GM18519 (cell line): ENCODE results near the gene USP3.

Source experiments
- ATAC-seq: cut with Tn5 transposase; IDR thresholded peaks from one replicate; pipeline ENCODE4 v1.9.1; 2021; ENCODE audit warnings: mild to moderate bottlenecking, moderate library complexity; ENCODE audit not compliant: unreplicated experiment, low FRiP score

USP3 gene, protein sequence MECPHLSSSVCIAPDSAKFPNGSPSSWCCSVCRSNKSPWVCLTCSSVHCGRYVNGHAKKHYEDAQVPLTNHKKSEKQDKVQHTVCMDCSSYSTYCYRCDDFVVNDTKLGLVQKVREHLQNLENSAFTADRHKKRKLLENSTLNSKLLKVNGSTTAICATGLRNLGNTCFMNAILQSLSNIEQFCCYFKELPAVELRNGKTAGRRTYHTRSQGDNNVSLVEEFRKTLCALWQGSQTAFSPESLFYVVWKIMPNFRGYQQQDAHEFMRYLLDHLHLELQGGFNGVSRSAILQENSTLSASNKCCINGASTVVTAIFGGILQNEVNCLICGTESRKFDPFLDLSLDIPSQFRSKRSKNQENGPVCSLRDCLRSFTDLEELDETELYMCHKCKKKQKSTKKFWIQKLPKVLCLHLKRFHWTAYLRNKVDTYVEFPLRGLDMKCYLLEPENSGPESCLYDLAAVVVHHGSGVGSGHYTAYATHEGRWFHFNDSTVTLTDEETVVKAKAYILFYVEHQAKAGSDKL

DNA sequence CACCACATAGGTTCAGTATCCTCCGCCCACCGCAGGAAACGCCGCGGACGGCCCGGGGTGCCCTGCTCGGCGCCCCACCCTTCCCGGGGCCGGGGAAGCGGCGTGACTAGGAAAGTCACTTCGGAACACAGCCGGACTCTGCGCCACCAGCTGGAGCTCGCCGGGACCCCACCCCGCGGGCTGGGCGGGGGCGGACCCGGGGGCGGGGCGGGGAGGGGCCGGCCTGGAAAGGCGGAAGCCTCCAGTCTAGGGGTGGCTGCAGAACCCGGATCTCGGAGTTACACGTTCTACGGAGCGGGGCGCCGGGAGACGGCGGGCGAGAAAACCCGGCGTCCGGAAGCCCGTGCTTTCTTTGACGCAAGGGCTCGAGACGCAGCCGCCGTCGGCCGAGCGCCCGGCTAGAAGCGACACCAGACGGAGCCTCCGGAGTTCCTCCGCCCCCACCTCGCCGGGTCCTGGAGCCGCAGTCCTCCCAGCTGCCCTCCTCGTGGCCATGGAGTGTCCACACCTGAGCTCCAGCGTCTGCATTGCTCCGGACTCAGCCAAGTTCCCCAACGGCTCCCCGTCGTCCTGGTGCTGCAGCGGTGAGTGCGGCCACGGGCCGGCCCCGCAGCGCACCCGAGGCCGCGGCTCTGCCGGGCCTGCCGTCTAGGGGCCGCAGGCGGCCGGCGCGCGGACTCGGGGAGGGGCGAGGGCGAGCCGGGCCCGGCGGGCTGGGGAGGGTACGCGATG lies at the start of gene USP3:
TSS of gene USP3 (plus strand) at position 347 of the 732 bp plus-strand sequence. CDS start at position 494, 147 bp downstream.
- peak; percentile 39 for ATAC-seq

DNA sequence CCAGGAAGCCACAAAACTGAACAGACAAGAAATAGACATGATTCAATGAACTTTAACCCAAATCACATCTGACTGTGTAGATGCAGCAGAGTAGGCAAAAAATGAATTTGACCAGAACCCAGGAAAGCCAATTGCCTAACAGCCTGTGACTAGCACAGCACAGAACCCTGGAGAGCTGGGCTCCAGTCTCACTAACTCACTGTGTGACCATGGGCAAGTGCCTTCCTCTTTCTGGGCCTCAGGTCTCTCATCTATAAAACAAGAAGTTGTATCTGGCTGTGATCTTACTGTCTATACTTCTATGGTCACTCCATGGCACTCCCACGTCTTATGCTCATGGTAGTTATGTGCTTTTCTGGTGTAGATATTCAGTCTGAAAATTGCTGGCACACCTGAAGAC lies 48.1 kb upstream of the USP3 start:
- no peak for ATAC-seq

- ATAC-seq: no peak
Observed at GRCh38 chr15:63457379-63457778, 47.0 kb upstream of the USP3 start.

DNA sequence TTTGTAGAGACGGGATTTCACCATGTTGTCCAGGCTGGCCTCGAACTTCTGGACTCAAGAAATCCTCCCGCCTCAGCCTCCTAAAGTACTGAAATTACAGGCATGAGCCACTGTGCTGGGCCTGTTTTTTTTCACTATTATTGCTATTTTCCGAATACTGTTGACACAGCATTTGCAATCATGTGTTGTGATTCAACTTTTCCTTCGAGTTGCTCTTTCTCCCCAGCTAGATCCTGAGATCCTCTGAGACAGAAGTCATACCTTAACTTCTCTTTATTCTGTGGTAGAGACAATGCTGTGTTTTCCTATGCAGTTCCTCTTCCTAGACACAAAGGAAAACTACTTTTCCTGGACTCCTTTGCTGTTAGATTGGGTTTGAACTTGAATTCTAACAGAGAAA lies 46.4 kb upstream of the USP3 start:
- ATAC-seq: no peak

- no peak for ATAC-seq
Observed at GRCh38 chr15:63458794-63459395, 45.5 kb upstream of the USP3 start.

- no peak for ATAC-seq
Observed at GRCh38 chr15:63460210-63461155, 43.9 kb upstream of the USP3 start.

DNA sequence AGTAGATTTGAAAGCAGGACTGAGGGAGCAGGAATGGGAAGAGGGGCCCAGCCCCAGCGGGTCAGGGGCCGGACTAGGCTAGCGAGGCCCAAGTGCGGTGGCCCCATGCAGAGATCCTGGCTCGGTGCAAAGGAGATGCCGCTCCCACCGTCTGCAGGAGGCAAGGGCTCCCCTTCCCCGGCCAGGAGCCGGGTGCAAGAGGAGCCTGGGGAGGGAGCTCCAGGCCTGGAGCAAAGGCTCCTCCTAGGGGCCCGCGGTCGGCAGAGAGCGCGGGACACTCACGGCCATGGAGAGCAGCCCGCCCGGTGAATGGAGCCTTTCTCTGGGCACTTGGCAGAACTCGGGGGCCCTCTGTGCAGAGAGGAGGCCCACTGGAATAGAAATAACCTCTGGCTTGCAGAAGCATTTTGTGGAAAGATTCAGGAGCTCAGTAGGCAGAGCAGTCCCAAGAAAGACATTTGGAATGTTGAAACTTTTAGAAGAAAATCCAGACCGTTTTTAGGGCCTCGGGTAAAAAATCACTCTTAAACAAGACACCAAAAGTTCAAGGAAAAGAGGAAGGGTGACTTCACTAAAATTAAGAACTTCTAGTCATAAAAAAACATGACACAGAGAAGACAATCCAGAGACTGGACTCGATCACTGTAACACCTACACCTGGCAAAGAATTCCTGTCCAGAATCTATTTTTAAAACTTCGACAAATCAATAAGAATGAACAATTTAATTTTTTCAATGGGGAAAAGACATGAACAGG lies 43.0 kb upstream of the USP3 start:
- no peak for ATAC-seq

GRCh38 chr15:63462088-63462487 lies 42.3 kb upstream of the USP3 start:
- ATAC-seq: no peak

DNA sequence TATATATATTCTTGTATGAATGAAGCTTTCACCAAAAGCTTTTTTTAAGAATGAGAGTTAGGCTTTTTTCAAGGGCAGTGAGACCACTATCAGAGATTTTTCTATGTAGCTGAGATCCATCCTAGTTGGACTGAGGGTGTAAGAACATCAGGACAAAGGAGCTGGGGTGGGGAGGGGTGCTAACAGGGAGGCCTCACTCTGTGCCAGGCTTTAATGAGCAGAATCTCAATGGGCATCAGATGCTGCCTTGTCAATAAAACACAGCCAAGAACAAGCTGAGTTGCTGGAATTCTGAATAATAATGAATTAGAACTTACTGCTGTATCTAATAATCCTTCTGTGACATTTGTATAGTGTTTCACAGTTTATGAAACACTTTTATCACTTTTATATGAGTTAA lies 41.4 kb upstream of the USP3 start:
- no peak for ATAC-seq

- ATAC-seq: no peak
Observed at GRCh38 chr15:63463793-63464192, 40.6 kb upstream of the USP3 start.

DNA sequence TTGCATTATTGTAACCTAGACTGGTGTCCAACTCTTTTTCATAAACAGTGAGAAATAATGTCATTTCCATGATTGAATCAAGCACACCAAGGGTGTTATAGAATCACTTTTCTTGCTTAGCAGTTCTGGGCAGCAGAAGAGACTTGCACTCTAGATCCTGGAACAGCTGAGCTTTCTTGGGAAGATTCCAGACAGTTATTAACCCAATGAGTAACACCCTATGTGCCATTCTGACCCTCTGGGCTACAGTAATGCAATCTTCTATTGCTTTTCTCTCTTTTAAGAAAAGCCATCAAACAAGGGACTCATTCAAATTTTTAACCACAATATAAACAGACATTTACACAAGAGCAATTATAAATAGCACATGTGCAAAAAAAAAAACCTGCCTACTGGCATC lies 39.3 kb upstream of the USP3 start:
- ATAC-seq: no peak

- ATAC-seq: no peak
Observed at GRCh38 chr15:63466378-63467192, 37.8 kb upstream of the USP3 start.

DNA sequence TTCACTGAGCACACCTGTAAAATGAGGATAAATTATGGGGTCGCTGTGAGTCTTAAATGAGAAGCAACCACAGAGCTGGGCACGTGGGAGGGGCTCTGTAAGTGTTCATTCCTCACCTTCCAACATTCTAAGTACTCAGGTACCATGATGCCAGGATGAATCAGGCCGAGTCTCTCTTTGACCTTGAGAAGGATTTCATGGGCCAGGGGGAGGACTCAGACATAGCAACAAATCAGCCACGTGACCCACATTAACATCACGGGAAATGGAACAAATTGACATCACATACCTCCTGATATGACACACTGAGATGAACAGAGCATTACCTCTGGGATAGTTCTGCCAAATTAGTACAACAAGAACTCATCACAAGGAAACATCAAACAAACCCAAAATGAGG lies 35.2 kb upstream of the USP3 start:
- ATAC-seq: no peak

DNA sequence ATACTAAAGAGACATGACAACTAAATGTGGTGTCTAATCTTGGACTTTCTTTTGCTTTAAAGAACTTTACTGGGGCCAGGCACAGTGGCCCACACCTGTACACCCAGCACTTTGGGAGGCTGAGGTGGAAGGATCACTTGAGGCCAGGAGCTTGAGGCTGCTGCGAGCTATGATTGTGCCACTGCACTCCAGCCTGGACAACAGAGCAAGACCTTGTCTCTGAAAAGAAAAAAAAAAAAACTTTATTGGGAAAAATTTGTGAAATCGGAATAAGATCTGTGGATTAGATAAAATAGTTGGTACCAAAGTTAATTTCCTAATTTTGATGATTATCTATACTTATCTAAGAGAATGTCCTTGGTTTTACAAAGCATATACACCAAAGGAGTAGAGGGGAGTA lies 34.4 kb upstream of the USP3 start:
- ATAC-seq: no peak

DNA sequence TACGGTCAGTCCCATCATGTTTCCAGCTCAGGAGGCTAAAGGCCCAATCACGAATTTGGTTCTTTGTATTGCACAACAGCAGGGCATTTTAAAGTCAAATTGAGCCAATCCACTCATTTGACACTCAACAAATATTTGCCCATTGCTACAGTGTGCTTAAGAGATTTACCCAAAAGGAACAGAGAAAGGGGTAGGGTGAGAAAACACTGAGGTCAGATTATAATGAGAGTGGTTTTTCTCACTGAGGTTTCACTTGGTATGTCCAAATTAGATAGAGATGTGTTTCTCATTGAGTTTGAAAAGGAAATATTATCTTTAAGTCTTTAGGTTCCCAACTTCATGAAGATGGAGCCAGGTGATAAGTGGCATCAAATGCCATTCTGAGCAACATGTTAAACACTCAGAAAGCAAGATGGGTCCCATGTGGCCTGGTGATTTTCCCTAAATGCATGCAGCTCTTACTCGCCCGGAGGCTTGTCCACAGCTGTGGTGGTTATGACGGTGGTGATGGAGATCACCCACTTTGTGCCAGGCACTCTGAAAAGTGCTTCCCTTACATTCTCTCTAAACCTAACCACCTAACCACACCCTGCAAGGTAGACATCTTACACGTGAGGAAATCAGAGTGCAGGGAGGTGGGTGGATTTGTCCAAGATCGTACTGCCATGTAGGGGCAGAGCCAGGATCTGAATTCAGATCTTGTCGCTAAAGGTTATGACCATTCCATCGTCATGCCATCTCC lies 31.2 kb upstream of the USP3 start:
- ATAC-seq: no peak

- ATAC-seq: peak; percentile 1
Observed at GRCh38 chr15:63473749-63473998, 30.7 kb upstream of the USP3 start.

DNA sequence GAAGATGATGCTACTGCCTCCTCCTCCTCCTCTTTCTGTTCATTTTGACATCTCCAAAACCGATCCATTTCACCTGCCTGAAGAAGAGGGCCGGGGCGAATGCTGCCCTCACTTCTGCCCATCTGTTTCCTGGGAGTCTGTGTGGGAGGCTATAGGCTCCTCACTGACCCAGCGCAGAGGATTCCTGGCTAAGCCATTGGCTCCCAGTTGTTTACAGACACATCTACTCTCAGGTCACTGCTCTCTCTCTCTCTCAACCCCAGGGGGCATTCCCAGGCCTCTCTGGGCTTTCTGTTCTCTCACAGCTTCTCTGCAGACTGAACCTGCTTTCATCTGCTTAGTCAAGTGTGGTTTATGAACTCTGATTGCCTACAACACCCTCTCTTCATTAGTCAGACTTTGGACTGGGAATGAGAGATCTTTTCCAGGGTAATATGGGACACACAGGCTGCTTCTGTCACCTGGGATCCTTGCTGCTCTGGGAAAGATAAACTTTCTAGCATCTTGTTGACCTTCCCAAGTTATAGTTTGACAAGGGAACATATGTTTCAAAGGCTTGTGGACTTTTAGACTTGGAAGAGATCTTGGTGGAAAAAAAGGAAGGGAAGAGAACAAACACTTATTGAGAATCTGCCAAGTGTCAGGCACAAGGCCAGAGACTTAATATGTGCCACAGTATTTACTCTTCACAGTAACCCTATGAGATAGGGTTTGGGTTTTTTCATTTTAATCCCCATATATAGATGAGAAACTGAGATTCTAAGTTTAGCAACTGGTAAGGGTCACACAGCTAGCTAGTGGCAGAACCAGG lies 30.2 kb upstream of the USP3 start:
- ATAC-seq: peak; percentile 33
